ENCODE data around the gene SPINK8. TPM values are rescaled to one million over a fixed set of nuclear protein-coding genes. Genes with fewer than 3 reads are reported as not detected.

SPINK8 gene
- total RNA-seq, 1 donor from 2014 or later, result not detected

Small RNAs within 50 kb of the gene (microRNA-seq; reads per million reads assigned to microRNA genes)
- 0.35 reads per million for gene MIR2115 (ENCODE audit: unreplicated experiment)

Other genes starting within 250 kb of the SPINK8 start
- 14.8 TPM for gene CDC25A, start 145.2 kb downstream of the SPINK8 start, total RNA-seq (ENCODE audit: unreplicated experiment)
- not detected for gene CAMP, start 110.2 kb downstream of the SPINK8 start, total RNA-seq (ENCODE audit: unreplicated experiment)
- gene ZNF589, start 92.6 kb downstream of the SPINK8 start, total RNA-seq (ENCODE audit: unreplicated experiment), result 22.0 TPM
- gene NME6, start 32.3 kb downstream of the SPINK8 start, total RNA-seq (ENCODE audit: unreplicated experiment), result 31.0 TPM
- not detected for gene FBXW12, start 38.6 kb upstream of the SPINK8 start, total RNA-seq (ENCODE audit: unreplicated experiment)
- 68.7 TPM for gene PLXNB1, start 96.4 kb upstream of the SPINK8 start, total RNA-seq (ENCODE audit: unreplicated experiment)
- 11.8 TPM for gene CCDC51, start 106.5 kb upstream of the SPINK8 start, total RNA-seq (ENCODE audit: unreplicated experiment)
- 326 TPM for gene TMA7, start 106.6 kb upstream of the SPINK8 start, total RNA-seq (ENCODE audit: unreplicated experiment)
- 11.2 TPM for gene ATRIP, start 113.1 kb upstream of the SPINK8 start, total RNA-seq (ENCODE audit: unreplicated experiment)
- gene SHISA5, start 170.5 kb upstream of the SPINK8 start, total RNA-seq (ENCODE audit: unreplicated experiment), result 283 TPM
- 11.5 TPM for gene PFKFB4, start 223.1 kb upstream of the SPINK8 start, total RNA-seq (ENCODE audit: unreplicated experiment)
- 0.77 TPM for gene UCN2, start 230.1 kb upstream of the SPINK8 start, total RNA-seq (ENCODE audit: unreplicated experiment)

Data from endothelial cell (in vitro differentiated cells).